D721Med (cell line): ENCODE results near the gene DIAPH2.

Experiments used
- DNase-seq: peaks from one replicate; pipeline ENCODE4 v3.0.0; 2011; ENCODE audit warnings: low spot score; ENCODE audit not compliant: insufficient read length
- FAIRE-seq: peaks from 2 replicates; lab custom pipeline; 2011; peaks lifted over from hg19 to GRCh38; lab: Jason Lieb, UNC
- CTCF ChIP-seq: IDR thresholded peaks from 2 replicates; pipeline ENCODE4 v1.5.1; 2012; ENCODE audit warnings: mild to moderate bottlenecking, control low read depth; ENCODE audit not compliant: insufficient read depth; ENCODE audit errors: missing control alignments

DIAPH2 gene

GRCh38 chrX:97238632-97239031 lies 554.0 kb downstream of the DIAPH2 start:
- DNase-seq (no peak), FAIRE-seq (peak; percentile 82)
- TF ChIP-seq CTCF, result no peak

GRCh38 chrX:97252111-97252510 lies 567.5 kb downstream of the DIAPH2 start:
- no peak for DNase-seq
- FAIRE-seq, result no peak
- no peak for TF ChIP-seq CTCF

- no peak for TF ChIP-seq CTCF
- FAIRE-seq (no peak), DNase-seq (no peak)
Measured at GRCh38 chrX:97260679-97261078, 576.0 kb downstream of the DIAPH2 start.

- DNase-seq (no peak), FAIRE-seq (no peak)
- no peak for TF ChIP-seq CTCF
Measured at GRCh38 chrX:97266406-97267121, 581.9 kb downstream of the DIAPH2 start.

- no peak for TF ChIP-seq CTCF
- FAIRE-seq (no peak), DNase-seq (no peak)
Measured at GRCh38 chrX:97267396-97268181, 582.9 kb downstream of the DIAPH2 start.

- FAIRE-seq (no peak), DNase-seq (no peak)
- TF ChIP-seq CTCF, result no peak
Measured at GRCh38 chrX:97268182-97268680, 583.6 kb downstream of the DIAPH2 start.
